CD4-positive, alpha-beta T cell (primary cell): ENCODE results near the gene UBE2F. TPM values are rescaled to one million over a fixed set of nuclear protein-coding genes. Genes with fewer than 3 reads are reported as not detected.

Experiments used
- ATAC-seq: fragments of 200-7000 bp; cut with Tn5 transposase; one replicate; pipeline ENCODE4 v1.10.0; 2022; ENCODE audit warnings: mild to moderate bottlenecking; ENCODE audit not compliant: poor library complexity
- CTCF ChIA-PET: fragments of 350-600 bp; sonication (Branson Sonifier 250); formaldehyde crosslinking; loops from one replicate; lab custom pipeline; 2021; ENCODE audit warnings: antibody characterized with exemption, inconsistent platforms; lab: Charles Lee
- POLR2A ChIA-PET: fragments of 350-600 bp; sonication (Branson Sonifier 250); formaldehyde crosslinking; loops from one replicate; lab custom pipeline; 2021; ENCODE audit warnings: antibody characterized with exemption, inconsistent platforms; lab: Charles Lee
- DNase-seq, 14 experiments: peaks; one replicate each; pipeline ENCODE4 v3.0.0-alpha.2; 2013 to 2020; ENCODE audit warnings: mixed read lengths in 2 of 14
- H3K27ac ChIP-seq, 2 donors: one replicate each; pipeline versions ENCODE4 v1.5.1 to v1.7.0; 2013; ENCODE audit warnings: low read length in 2 of 2, low read depth in 1 of 2, mild to moderate bottlenecking in 1 of 2
- H3K27me3 ChIP-seq, 2 experiments: 1 replicate in 1 of 2; 2 replicates in 1 of 2; pipeline versions ENCODE4 v1.6.1 to v1.7.0; 2013; ENCODE audit warnings: low read length in 2 of 2, control low read depth in 1 of 2, mild to moderate bottlenecking in 1 of 2, moderate library complexity in 1 of 2; ENCODE audit not compliant: insufficient read depth in 2 of 2, control insufficient read depth in 1 of 2
- H3K36me3 ChIP-seq: one replicate; pipeline ENCODE4 v1.6.1; 2013; ENCODE audit warnings: low read length, control low read depth; ENCODE audit not compliant: insufficient read depth
- H3K4me1 ChIP-seq: one replicate; pipeline ENCODE4 v1.6.1; 2013; ENCODE audit warnings: low read length, control low read depth; ENCODE audit not compliant: insufficient read depth
- H3K4me3 ChIP-seq: one replicate; pipeline ENCODE4 v1.5.1; 2013; ENCODE audit warnings: mild to moderate bottlenecking, low read length, moderate library complexity
- H3K9me3 ChIP-seq, 2 experiments: 1 replicate in 1 of 2; 2 replicates in 1 of 2; pipeline versions ENCODE4 v1.6.1 to v1.7.0; 2013; ENCODE audit warnings: low read length in 2 of 2, mild to moderate bottlenecking in 2 of 2, control low read depth in 1 of 2, moderate library complexity in 1 of 2; ENCODE audit not compliant: control insufficient read depth in 1 of 2, insufficient read depth in 1 of 2
- H3K27ac Mint-ChIP-seq: one replicate; pipeline ENCODE4 v1.8.0; 2020; ENCODE audit warnings: mixed read lengths
- H3K27me3 Mint-ChIP-seq: one replicate; pipeline ENCODE4 v1.8.0; 2021; ENCODE audit warnings: mixed read lengths
- H3K36me3 Mint-ChIP-seq: one replicate; pipeline ENCODE4 v1.8.0; 2021; ENCODE audit warnings: low read depth, mixed read lengths
- H3K4me1 Mint-ChIP-seq: one replicate; pipeline ENCODE4 v1.8.0; 2021; ENCODE audit warnings: low read depth, mixed read lengths
- H3K4me3 Mint-ChIP-seq: one replicate; pipeline ENCODE4 v1.8.0; 2020; ENCODE audit warnings: mild to moderate bottlenecking, mixed read lengths
- H3K9me3 Mint-ChIP-seq: one replicate; pipeline ENCODE4 v1.8.0; 2020; ENCODE audit warnings: mixed read lengths
- CTCF ChIP-seq: fragments of 200-600 bp; IDR thresholded peaks from one replicate; pipeline ENCODE4 v1.8.0; 2022; ENCODE audit warnings: antibody characterized with exemption, mild to moderate bottlenecking
- intact Hi-C, 2 experiments: fragments of 100-400 bp; cut with DNase I in 1 of 2; cut with micrococcal nuclease in 1 of 2; formaldehyde crosslinking; loops; one replicate each; pipeline versions ENCODE4 v1.15.1 to v1.9.0; 2023 to 2025; cut with DNase I, micrococcal nuclease
- total RNA-seq, 174 experiments: library from RNA in 2 of 174; stranded (reverse) in 2 of 174; gene quantifications; one replicate each; pipeline ENCODE4 v1.2.3 and lab custom pipeline; 2021 to 2026

Gene UBE2F
- total RNA-seq, 2 experiments from 2014 or later = 23.2 to 27.4 TPM

DNA sequence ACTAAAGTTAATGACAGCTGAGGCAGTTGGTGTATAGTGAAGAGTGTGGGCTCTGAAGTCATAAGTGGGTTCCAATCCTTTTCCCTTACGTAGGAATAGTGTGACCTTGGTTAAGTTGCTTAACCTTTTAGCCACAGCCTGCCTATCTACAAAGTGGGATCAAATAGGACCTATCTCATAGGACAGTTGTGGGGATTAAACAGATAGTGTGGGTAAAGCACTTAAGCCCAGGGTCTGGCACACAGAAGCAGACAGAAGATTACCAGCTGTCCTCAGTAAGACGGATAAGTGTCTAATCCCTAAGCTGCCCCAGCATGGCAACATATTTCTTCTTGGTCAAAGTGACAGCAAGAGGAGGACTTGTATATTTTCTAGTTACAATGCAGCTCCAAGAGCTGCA, 28.2 kb downstream of the UBE2F start:
- Mint-ChIP-seq H3K36me3 (peaks cover 63% of the 10 kb centered on the region), H3K9me3 (peaks cover 3% of the 10 kb centered on the region), H3K27me3 (no peaks in the 10 kb centered on the region), H3K27ac (peak overlapping the region; percentile 52), H3K4me1 (peaks cover 26% of the 10 kb centered on the region), H3K4me3 (no peak overlapping the region)
- DNase-seq (no peak), ATAC-seq (no peak)
- Histone ChIP-seq H3K27ac (no peak overlapping the region), H3K9me3 (no peaks in the 10 kb centered on the region), H3K36me3 (peaks cover 24% of the 10 kb centered on the region), H3K4me3 (no peak overlapping the region), H3K27me3 (no peaks in the 10 kb centered on the region), H3K4me1 (peaks cover 11% of the 10 kb centered on the region)
- ChIA-PET POLR2A (interaction anchor here (1.8 kb wide), 1 partner anchor 27 kb away, joined by 3 read pairs; no protein-coding TSS in a partner anchor), CTCF (no interaction called here)
- intact Hi-C loops = no loop called here
- no peak for TF ChIP-seq CTCF

GRCh38 chr2:237996021-237996593, 29.3 kb downstream of the UBE2F start:
- ATAC-seq (no peak), DNase-seq (no peak)
- Histone ChIP-seq H3K9me3 (no peaks in the 10 kb centered on the region), H3K27me3 (no peaks in the 10 kb centered on the region), H3K27ac (no peak overlapping the region), H3K4me3 (no peak overlapping the region), H3K4me1 (peaks cover 11% of the 10 kb centered on the region), H3K36me3 (peaks cover 20% of the 10 kb centered on the region)
- H3K4me3 Mint-ChIP-seq = no peak overlapping the region
- peaks cover 26% of the 10 kb centered on the region for H3K4me1 Mint-ChIP-seq
- peaks cover 65% of the 10 kb centered on the region for H3K36me3 Mint-ChIP-seq
- ChIA-PET POLR2A (no interaction called here), CTCF (interaction anchor here (1.9 kb wide), 1 partner anchor 28 kb away, joined by 6 read pairs; no protein-coding TSS in a partner anchor)
- intact Hi-C loops = no loop called here
- TF ChIP-seq CTCF = no peak
- no peaks in the 10 kb centered on the region for H3K27me3 Mint-ChIP-seq
- H3K9me3 Mint-ChIP-seq = peaks cover 3% of the 10 kb centered on the region
- no peak overlapping the region for H3K27ac Mint-ChIP-seq

GRCh38 chr2:237997521-237997920, 30.7 kb downstream of the UBE2F start:
- Histone ChIP-seq H3K4me1 (peaks cover 11% of the 10 kb centered on the region), H3K4me3 (no peak overlapping the region), H3K36me3 (peaks cover 9% of the 10 kb centered on the region), H3K9me3 (no peaks in the 10 kb centered on the region), H3K27me3 (no peaks in the 10 kb centered on the region), H3K27ac (no peak overlapping the region)
- no peaks in the 10 kb centered on the region for H3K27me3 Mint-ChIP-seq
- peak overlapping the region; percentile 80 for H3K27ac Mint-ChIP-seq
- POLR2A ChIA-PET = interaction anchor here (1.4 to 1.7 kb wide), 2 partner anchors 7 to 63 kb away, joined by 3 to 5 read pairs; partner anchors contain the start of gene SCLY
- intact Hi-C loops = no loop called here
- CTCF ChIA-PET = interaction anchor here (1.9 kb wide), 2 partner anchors 18 to 29 kb away, joined by 4 to 6 read pairs; no protein-coding TSS in a partner anchor
- H3K4me3 Mint-ChIP-seq = no peak overlapping the region
- no peak for ATAC-seq
- H3K4me1 Mint-ChIP-seq = peaks cover 26% of the 10 kb centered on the region
- no peak for DNase-seq
- no peak for TF ChIP-seq CTCF
- H3K9me3 Mint-ChIP-seq = peaks cover 3% of the 10 kb centered on the region
- H3K36me3 Mint-ChIP-seq = peaks cover 56% of the 10 kb centered on the region
